ENCODE data around the gene RTN4R. TPM values are rescaled to one million over a fixed set of nuclear protein-coding genes. Genes with fewer than 3 reads are reported as not detected.

The RTN4R gene
- total and polyA plus RNA-seq, 9 of the 15 experiments (the other 6 are each of a cell fraction or from before 2014, with no cell fraction given), result 0.04 to 2.8 (median 1.4) TPM; not detected in 3

- ChIA-PET POLR2A (interaction anchor here (0.5 to 0.9 kb wide), 3 partner anchors 15 to 102 kb away, joined by 3 to 5 read pairs (median 4); no protein-coding TSS in a partner anchor), CTCF (ENCODE audit: low intra/inter-chr PET ratio) (no interaction called here)
- Histone ChIP-seq H3K36me3 (ENCODE audit: control insufficient read depth, insufficient read depth, low read length) (no peaks in the 10 kb centered on the region), H3K9me1 (ENCODE audit: control insufficient read depth, insufficient read depth, low read length) (peaks cover 11% of the 10 kb centered on the region), H2AFZ (ENCODE audit: low read depth, low read length) (no peak overlapping the region), H4K20me1 (replicated peaks; ENCODE audit: control insufficient read depth, insufficient read depth, low read length) (peaks cover 71% of the 10 kb centered on the region), H3K27me3 (ENCODE audit: control insufficient read depth in 2 of 2, insufficient read depth in 2 of 2, low read length in 2 of 2) (peaks cover 97 to 100% of the 10 kb centered on the region in 2 experiments), H3K4me1 (replicated peaks in 1 of 2; ENCODE audit: control insufficient read depth in 2 of 2, insufficient read depth in 2 of 2, low read length in 2 of 2) (peaks cover 0 to 54% of the 10 kb centered on the region in 2 experiments; a peak in 2 of 5 replicates), H3K79me2 (ENCODE audit: control insufficient read depth, insufficient read depth, low read length) (no peaks in the 10 kb centered on the region), H3K9ac (ENCODE audit: insufficient read depth in 1 of 2, low read depth in 2 of 2, low read length in 2 of 2) (peak overlapping the region in 1 of 2 experiments; percentile 27; a peak in 2 of 4 replicates), H3K4me2 (ENCODE audit: insufficient read depth, low read length) (no peak overlapping the region), H3K27ac (ENCODE audit: extremely low read depth, low read depth, low read length) (no peak overlapping the region), H3K9me3 (replicated peaks; ENCODE audit: control insufficient read depth, insufficient read depth, low read depth, low read length) (no peaks in the 10 kb centered on the region), H3K4me3 (no peak overlapping the region)
- intact Hi-C loops (cut with micrococcal nuclease) (loop anchor here (10.0 kb wide), 1 partner anchor 257 kb away; no protein-coding TSS in a partner anchor), in situ Hi-C loops (cut with MboI) (no loop called here)
- WGBS (ENCODE audit: insufficient coverage, low coverage, missing lambda C conversion rate), result 4% methylated on average over 6 of the region's 6 CpGs
- ATAC-seq (no peak), DNase-seq (ENCODE audit: extremely low read depth in 1 of 4, low spot score in 3 of 4) (no peak), FAIRE-seq (no peak)
- BruUV-seq (replicated peaks), result no TSS peak
- TF ChIP-seq CREB1 (IDR thresholded peaks at IDR 0.05), result no peak
- no peak for TF ChIP-seq CREB1 (CRISPR knock-in tag; IDR thresholded peaks at IDR 0.05)
- TF ChIP-seq RREB1 (CRISPR knock-in tag; IDR thresholded peaks at IDR 0.05), result 0 out of 2 replicates have a peak, but pooled peaks have one; percentile 20
- TF ChIP-seq BHLHE40 (IDR thresholded peaks at IDR 0.05; ENCODE audit: low read length), result no peak
- no peak for TF ChIP-seq CBX8 (IDR thresholded peaks at IDR 0.05; ENCODE audit: borderline replicate concordance, extremely low read depth, low read depth, low read length, poor library complexity, severe bottlenecking)
- no peak for TF ChIP-seq BRF1 (IDR thresholded peaks at IDR 0.05; ENCODE audit: borderline replicate concordance, extremely low read depth, insufficient read length)
- no peak for TF ChIP-seq TCF7L2 (IDR thresholded peaks at IDR 0.05; ENCODE audit: low read depth, low read length)
- TF ChIP-seq ZNF785 (CRISPR knock-in tag; IDR thresholded peaks at IDR 0.05), result no peak
- TF ChIP-seq ZNF561 (CRISPR knock-in tag; conservative IDR thresholded peaks at IDR 0.05), result no peak
- TF ChIP-seq E2F6 (IDR thresholded peaks at IDR 0.05; ENCODE audit: borderline replicate concordance in 1 of 2, extremely low read depth in 1 of 2, insufficient read depth in 1 of 2, insufficient read length in 1 of 2, low read depth in 1 of 2, low read length in 1 of 2, poor library complexity in 1 of 2, severe bottlenecking in 1 of 2), result no peak
- 0 out of 2 replicates have a peak, but pooled peaks have one; percentile 7 for TF ChIP-seq THAP12 (CRISPR knock-in tag; IDR thresholded peaks at IDR 0.05)
- TF ChIP-seq CREBBP (IDR thresholded peaks at IDR 0.05; ENCODE audit: low read depth, low read length), result no peak
These were observed 35.9 kb downstream of the RTN4R start for GRCh38 chr22:20232237-20232598.

All from K562 (cell line).